ENCODE measurements around the gene NLGN1. TPM values are rescaled to one million over a fixed set of nuclear protein-coding genes. Genes with fewer than 3 reads are reported as not detected.

NLGN1 gene
- total and polyA plus RNA-seq, 2 of the 13 experiments (the other 11 are each of a cell fraction or from before 2014, with no cell fraction given) = not detected

GRCh38 chr3:173398111-173398479, 551 bp downstream of the NLGN1 start:
- H3K4me1 ChIP-seq (ENCODE audit: insufficient read depth, low read length) = no peaks in the 10 kb centered on the region
- H3K27me3 ChIP-seq (ENCODE audit: control insufficient read depth in 1 of 2, insufficient read depth in 2 of 2, low read length in 2 of 2) = peaks cover 0 to 21% of the 10 kb centered on the region in 2 experiments; a peak in 2 of 5 replicates
- no peak overlapping the region; the same call in 1 of the 2 replicates for H3K4me2 ChIP-seq (ENCODE audit: low read depth, low read length)
- no peaks in the 10 kb centered on the region for H3K36me3 ChIP-seq (replicated peaks in 1 of 2; ENCODE audit: control insufficient read depth in 1 of 2, insufficient read depth in 2 of 2, low read length in 2 of 2)
- 26% methylated on average over 15 of the region's 15 CpGs for WGBS (ENCODE audit: low lambda C conversion rate)
- no peak for FAIRE-seq
- ChIA-PET POLR2A (no interaction called here), CTCF (ENCODE audit: low intra/inter-chr PET ratio, low total read pairs) (no interaction called here)
- no peak overlapping the region for H3K4me3 ChIP-seq (replicated peaks in 1 of 3; ENCODE audit: insufficient read depth in 1 of 3, low read depth in 2 of 3, low read length in 3 of 3)
- no TSS peak for BruUV-seq (replicated peaks)
- no peak overlapping the region for H3K27ac ChIP-seq (ENCODE audit: extremely low read length, insufficient read depth, low read length)
- no peak for DNase-seq (ENCODE audit: low spot score)
- no peaks in the 10 kb centered on the region for H3K9me3 ChIP-seq (ENCODE audit: low read length)
- peak; percentile 41 for ATAC-seq
- no peak overlapping the region for H3K9ac ChIP-seq (ENCODE audit: insufficient read depth, low read depth, low read length)
- H3K79me2 ChIP-seq (ENCODE audit: insufficient read depth, low read length) = no peaks in the 10 kb centered on the region
- intact Hi-C loops (cut with micrococcal nuclease; ENCODE audit: unreplicated experiment) = no loop called here
- H4K20me1 ChIP-seq (ENCODE audit: insufficient read depth, low read length) = no peaks in the 10 kb centered on the region
- in situ Hi-C loops (cut with HindIII; ENCODE audit: extremely low pct_ligation_motif_present, low pct_unique_long_range_greater_than_20kb) = no loop called here
- H2AFZ ChIP-seq (ENCODE audit: low read length) = no peak overlapping the region
- TF ChIP-seq CEBPB (IDR thresholded peaks at IDR 0.05; ENCODE audit: borderline replicate concordance, low read depth, low read length) = peak; percentile 9; the same call in 1 of the 2 replicates
- TF ChIP-seq MTA3 (CRISPR knock-in tag; IDR thresholded peaks at IDR 0.05) = no peak

GRCh38 chr3:173399044-173399443, 1.5 kb downstream of the NLGN1 start:
- CTCF ChIA-PET (ENCODE audit: low intra/inter-chr PET ratio, low total read pairs) = no interaction called here

More at GRCh38 chr3:173399044-173399443, 1.5 kb downstream of the NLGN1 start:
- intact Hi-C loops (cut with micrococcal nuclease; ENCODE audit: unreplicated experiment) (no loop called here), in situ Hi-C loops (cut with HindIII; ENCODE audit: extremely low pct_ligation_motif_present, low pct_unique_long_range_greater_than_20kb) (no loop called here)
- peaks cover 0 to 21% of the 10 kb centered on the region in 2 experiments; a peak in 2 of 5 replicates for H3K27me3 ChIP-seq (ENCODE audit: control insufficient read depth in 1 of 2, insufficient read depth in 2 of 2, low read length in 2 of 2)
- H3K4me2 ChIP-seq (ENCODE audit: low read depth, low read length) = no peak overlapping the region
- no peaks in the 10 kb centered on the region for H3K9me3 ChIP-seq (ENCODE audit: low read length)
- no peaks in the 10 kb centered on the region for H4K20me1 ChIP-seq (ENCODE audit: insufficient read depth, low read length)
- no peak overlapping the region for H3K4me3 ChIP-seq (replicated peaks in 1 of 3; ENCODE audit: insufficient read depth in 1 of 3, low read depth in 2 of 3, low read length in 3 of 3)
- H3K9ac ChIP-seq (ENCODE audit: insufficient read depth, low read depth, low read length) = no peak overlapping the region
- 0% methylated on average over 1 of the region's 1 CpG for WGBS (ENCODE audit: low lambda C conversion rate)
- no peak for TF ChIP-seq ZNF747 (CRISPR knock-in tag; IDR thresholded peaks at IDR 0.05; ENCODE audit: borderline replicate concordance)
- TF ChIP-seq ZBTB43 (CRISPR knock-in tag; conservative IDR thresholded peaks at IDR 0.05) = no peak
- no peak for TF ChIP-seq TGIF2 (CRISPR knock-in tag; IDR thresholded peaks at IDR 0.05)
- TF ChIP-seq ZNF652 (CRISPR knock-in tag; IDR thresholded peaks at IDR 0.05; ENCODE audit: borderline replicate concordance, low read depth) = no peak
- no peak for TF ChIP-seq RBM22 (optimal IDR thresholded peaks at IDR 0.05; ENCODE audit: low read length)
- TF ChIP-seq DBP (CRISPR knock-in tag; IDR thresholded peaks at IDR 0.05; ENCODE audit: not compliant biosample characterization) = no peak
- TF ChIP-seq ZNF761 (CRISPR knock-in tag; conservative IDR thresholded peaks at IDR 0.05) = no peak
- no peak for TF ChIP-seq TBL1XR1 (IDR thresholded peaks at IDR 0.05; ENCODE audit: borderline replicate concordance, low read length, partially characterized antibody)
- no peak for TF ChIP-seq SIN3B (IDR thresholded peaks at IDR 0.05; ENCODE audit: low read length)
- no peak for TF ChIP-seq TFE3 (CRISPR knock-in tag; IDR thresholded peaks at IDR 0.05)
- TF ChIP-seq ZBTB20 (CRISPR knock-in tag; IDR thresholded peaks at IDR 0.05; ENCODE audit: borderline replicate concordance, low read depth) = no peak
- no peak for TF ChIP-seq SATB2 (CRISPR knock-in tag; IDR thresholded peaks at IDR 0.05)
- no peak for TF ChIP-seq SMAD3 (CRISPR knock-in tag; IDR thresholded peaks at IDR 0.05)
- H3K79me2 ChIP-seq (ENCODE audit: insufficient read depth, low read length) = no peaks in the 10 kb centered on the region
- DNase-seq (ENCODE audit: low spot score) = no peak
- FAIRE-seq = no peak
- no peak overlapping the region for H2AFZ ChIP-seq (ENCODE audit: low read length)
- no peaks in the 10 kb centered on the region for H3K4me1 ChIP-seq (ENCODE audit: insufficient read depth, low read length)
- ATAC-seq = no peak
- POLR2A ChIA-PET = no interaction called here
- no TSS peak for BruUV-seq (replicated peaks)
- no peaks in the 10 kb centered on the region for H3K36me3 ChIP-seq (replicated peaks in 1 of 2; ENCODE audit: control insufficient read depth in 1 of 2, insufficient read depth in 2 of 2, low read length in 2 of 2)
- H3K27ac ChIP-seq (ENCODE audit: extremely low read length, insufficient read depth, low read length) = no peak overlapping the region
